Effector CD8-positive, alpha-beta T cell (primary cell): Measurements from ENCODE around the gene CLMN.

ENCODE experiments used
- DNase-seq: peaks from one replicate; lab custom pipeline; 2025; lab: John Stamatoyannopoulos, UW

The CLMN gene

DNA sequence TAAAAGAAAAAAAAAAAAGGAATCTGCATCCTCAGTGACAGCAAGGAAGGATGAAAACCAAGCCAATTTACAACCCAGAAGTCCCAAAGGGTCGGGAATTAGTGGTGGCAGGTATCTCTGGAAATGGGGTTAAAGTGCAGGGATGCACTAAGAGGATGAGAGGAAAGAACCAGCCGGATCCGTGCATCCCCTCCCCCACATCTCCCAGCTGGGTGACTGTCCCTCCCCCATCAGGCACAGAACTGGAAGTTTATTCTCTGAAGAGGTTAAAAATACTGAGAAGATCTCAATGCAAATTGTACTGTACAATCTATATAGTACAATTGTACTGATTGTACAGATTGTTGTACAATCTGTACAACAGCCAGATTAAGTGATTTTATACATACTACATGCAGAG is 15.4 kb downstream of the CLMN start:
- DNase-seq, result no peak

DNA sequence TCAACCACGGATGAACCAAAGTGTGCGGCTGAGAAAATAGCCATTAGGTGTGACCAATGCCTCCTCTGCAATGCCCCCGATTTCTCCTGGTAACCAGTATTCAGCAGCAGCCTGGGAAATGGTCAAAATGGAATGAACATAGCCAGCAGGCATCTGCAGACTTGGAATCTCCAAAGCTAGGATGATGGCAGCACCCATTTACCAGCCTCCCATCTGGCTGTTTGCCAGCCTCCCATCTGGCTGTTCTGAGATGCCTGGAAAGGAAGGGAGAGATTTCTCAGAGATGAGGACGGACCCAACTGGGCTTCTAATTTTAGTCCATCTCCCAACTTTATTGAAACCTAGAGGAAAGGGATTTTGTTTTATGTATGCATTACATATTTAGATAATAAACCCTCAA is 16.2 kb downstream of the CLMN start:
- no peak for DNase-seq

- DNase-seq, result no peak
Observed at GRCh38 chr14:95302667-95303506, 16.8 kb downstream of the CLMN start.

DNA sequence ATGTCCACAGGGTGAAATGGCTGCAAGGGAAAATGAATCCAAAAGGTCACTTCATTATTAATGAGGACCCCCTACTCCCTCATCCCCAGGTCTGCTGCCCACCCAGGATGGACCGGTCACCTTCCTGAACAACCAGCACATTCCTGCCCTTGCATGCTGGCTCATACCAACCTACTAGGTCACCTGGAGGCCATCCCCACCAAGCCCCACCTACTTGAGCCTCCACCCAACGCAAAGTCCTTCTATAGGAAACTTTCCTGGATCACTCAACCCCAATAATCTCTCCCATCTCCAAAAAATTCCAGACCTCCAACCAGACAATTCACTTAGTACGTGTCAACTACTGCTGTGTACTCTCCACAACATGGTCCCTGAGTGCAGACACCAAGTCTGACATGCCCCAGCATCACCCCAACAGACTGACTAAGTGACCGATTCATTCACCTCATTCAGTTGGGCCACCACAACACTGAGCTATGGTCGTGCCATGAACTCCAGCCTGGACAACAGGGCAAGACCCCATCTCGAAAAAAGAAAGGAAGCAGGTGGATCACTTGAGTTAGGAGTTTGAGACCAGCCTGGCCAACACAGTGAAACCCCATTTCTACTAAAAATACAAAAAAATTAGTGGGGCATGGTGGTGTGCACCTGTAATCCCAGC is 18.1 kb downstream of the CLMN start:
- no peak for DNase-seq

DNA sequence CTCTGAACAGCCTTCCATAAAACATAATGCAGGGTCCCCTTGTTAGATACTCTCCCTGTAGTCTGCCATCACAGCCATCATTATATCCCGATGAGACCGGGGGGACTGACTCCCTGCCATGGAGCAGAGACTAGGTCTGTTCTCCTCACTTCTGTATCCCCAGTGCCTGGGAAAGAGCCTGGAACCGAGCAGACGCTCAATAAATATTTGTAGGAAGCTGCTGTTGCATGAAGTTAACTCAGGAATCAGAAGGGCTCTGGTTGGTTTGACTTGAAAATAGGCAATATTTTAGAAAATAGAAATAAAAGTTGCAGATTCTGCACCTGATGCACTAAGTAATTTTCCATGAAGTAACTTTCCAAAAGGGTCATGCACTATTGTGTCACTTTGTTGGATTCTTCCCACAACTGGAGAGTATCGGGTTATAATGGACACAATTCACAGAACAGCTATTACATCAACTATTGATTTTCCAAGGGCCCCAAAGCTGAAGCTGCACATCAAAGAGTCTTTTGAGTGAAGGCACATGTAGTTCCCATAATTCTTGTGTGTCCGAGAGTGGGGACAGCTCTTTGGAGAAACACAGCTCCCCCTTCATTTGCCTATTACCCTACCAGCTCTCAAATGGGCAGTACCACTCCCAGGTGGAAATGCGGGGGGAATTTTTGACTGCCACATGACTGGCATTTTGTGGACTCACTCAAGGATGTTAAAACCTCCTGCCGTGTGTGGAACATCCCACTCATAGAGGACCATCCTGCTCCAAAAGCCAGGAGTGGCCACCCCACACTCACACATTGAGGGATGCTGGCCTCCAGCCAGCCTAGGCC is 18.8 kb downstream of the CLMN start:
- DNase-seq, result no peak

GRCh38 chr14:95300002-95300696 is 19.6 kb downstream of the CLMN start:
- no peak for DNase-seq

GRCh38 chr14:95299271-95299670 is 20.4 kb downstream of the CLMN start:
- DNase-seq, result no peak

- no peak for DNase-seq
Observed at GRCh38 chr14:95297832-95298231, 21.9 kb downstream of the CLMN start.

DNA sequence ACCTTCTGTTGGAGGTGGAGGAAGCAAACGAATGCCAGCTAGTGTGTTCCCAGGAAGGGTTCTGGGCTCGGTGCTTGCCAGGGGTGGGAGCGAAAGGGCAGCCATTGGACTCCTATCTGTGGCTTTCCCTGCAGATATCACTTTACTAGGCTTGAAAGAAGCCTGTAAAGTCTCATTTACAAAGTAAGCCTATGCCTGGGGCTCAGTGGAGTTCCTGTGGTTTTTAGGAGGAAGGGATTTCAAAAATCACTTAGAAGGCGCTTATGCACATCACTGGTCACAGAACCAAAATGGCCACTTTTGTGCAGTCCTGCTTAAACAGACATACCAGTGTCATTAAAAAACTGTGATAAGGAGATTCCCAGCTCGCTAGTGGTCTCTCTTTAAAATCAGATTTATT is 22.7 kb downstream of the CLMN start:
- DNase-seq, result no peak

GRCh38 chr14:95295600-95296376 is 23.9 kb downstream of the CLMN start:
- DNase-seq, result no peak

DNA sequence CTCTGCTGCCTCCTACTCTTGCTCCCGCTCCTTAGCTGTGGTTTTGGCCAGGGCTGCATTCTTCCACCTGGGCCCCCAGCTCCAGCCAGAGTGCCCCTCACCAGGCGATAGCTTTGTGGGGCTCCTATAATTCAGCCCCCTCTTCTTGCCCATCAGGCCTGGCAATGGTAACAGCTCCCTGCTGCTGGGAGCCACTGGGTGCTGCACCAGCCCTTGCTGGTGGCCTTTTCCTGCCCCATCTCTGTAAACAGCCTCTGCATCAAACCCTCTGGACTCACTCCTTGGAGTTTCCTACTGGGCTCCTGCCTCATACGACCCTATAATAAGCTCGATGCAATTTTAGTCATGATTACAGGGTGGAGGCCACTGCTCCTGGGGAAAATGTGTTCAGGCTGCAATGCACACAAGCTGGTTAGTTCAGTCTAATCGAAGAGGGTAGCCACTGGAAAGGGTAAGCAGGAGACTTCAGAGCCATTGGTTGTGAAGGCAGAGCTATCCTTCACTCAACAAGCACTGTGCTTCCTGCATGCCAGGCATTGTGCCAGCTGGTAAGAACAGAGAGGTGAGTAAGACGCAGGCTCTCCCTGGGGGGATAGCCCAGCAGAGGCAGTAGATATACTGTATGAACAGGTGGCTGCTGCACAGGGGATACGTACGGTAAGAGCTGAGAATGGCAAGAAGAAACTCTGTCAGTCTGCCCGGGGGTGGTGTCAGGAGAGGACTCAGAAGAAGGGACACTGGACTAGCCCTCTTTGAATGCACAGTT is 24.7 kb downstream of the CLMN start:
- no peak for DNase-seq

- DNase-seq, result no peak
Observed at GRCh38 chr14:95294320-95294719, 25.4 kb downstream of the CLMN start.

DNA sequence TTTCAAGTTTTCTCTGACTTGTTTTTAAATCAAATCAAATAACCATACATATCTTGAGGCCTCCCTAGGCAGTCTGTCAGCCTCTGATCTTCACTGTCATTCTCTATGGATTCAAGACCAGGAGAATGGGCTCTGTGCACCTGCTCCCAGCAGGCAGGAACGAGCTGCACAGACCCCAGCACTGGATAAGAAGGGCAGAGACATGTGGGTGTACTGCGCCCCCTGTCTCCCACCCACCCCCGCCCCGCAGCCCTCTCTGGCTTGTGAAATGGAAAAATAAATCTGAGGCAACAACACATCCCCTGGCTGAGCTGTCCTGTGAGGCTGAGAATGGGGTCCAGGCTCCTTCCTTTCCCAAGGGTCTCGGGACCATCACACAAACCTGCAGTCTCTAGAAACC is 26.3 kb downstream of the CLMN start:
- DNase-seq, result no peak

DNA sequence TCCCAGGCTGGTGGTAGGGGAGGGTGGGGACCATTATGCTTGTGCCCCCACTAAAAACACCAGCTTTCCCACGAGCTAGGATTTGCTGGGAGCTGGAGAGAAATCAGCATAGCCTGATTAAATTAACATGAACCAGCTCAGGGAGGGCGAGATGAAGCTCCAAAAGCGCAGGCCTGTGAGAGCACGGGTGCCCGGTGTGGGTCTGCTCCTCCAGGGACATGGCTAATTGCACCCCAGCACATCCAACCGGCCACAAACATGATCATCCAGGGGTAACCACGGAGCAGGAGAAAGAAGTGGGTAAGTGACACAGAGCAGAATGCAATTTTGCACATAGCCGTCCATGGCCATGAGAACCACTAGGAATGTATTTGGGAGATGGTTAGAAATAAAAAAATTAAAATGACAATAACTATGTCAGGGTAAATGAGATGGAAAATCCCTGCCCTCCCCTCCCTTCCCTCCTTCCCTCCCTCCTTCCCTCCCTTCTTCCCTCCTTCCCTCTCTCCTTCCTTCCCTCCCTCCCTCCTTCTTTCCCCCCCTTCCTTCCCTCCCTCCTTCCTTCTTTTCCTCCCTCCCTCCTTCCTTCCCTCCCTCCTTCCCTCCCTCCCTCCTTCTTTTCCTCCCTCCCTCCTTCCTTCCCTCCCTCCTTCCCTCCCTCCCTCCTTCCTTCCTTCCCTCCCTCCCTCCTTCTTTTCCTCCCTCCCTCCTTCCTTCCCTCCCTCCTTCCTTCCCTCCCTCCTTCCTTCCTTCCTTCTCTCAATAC is 26.9 kb downstream of the CLMN start:
- no peak for DNase-seq

GRCh38 chr14:95291859-95292542 is 27.7 kb downstream of the CLMN start:
- DNase-seq, result no peak

DNA sequence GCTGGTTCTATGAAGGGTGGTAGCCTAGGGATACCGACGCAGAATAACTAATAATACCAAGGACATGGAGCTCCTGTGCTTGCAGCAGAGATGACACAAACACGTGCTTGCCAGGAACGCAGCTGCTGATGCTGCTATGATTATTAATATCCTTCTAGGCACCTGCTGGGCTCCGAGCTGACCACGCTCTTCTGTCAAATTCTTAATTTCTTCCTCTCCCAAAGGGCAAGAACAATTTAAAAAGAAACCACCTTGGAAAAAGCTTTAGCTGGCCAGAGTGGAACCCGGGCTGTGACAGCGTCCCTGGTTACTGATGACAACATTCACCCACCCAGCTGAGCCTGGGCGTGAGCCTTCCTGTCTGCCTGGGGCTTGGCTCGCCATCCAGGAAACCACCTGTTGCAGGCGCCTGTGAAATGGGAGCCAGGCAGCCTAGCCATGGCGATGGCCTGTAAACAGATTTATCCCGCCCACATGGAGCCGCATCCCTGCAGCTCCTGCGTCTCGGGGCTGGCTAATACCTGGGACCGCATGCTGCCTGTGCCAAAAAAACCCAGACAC is 28.8 kb downstream of the CLMN start:
- no peak for DNase-seq

DNA sequence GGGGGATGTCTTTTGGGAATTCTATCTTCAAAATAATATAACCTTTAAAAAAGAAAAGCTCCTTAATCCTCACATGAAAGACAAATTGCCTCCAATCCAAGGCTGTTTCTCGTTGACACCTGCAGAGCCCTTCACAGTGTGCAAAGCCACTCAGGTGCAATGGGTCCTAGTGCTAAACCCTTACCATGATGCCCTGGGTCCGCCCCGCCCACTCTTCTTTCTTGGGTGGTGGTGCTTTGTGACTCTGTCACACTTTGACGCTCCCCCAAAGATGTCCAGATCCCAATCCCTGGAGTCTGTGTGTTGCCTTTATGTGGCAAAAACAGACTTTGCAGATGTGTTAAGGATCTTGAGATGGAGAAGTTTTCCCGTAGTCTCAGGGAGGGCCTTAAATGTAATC is 29.7 kb downstream of the CLMN start:
- DNase-seq, result no peak

GRCh38 chr14:95289323-95290010 is 30.2 kb downstream of the CLMN start:
- DNase-seq, result no peak
